ENCODE results near the gene CTCF.

CTCF gene

DNA sequence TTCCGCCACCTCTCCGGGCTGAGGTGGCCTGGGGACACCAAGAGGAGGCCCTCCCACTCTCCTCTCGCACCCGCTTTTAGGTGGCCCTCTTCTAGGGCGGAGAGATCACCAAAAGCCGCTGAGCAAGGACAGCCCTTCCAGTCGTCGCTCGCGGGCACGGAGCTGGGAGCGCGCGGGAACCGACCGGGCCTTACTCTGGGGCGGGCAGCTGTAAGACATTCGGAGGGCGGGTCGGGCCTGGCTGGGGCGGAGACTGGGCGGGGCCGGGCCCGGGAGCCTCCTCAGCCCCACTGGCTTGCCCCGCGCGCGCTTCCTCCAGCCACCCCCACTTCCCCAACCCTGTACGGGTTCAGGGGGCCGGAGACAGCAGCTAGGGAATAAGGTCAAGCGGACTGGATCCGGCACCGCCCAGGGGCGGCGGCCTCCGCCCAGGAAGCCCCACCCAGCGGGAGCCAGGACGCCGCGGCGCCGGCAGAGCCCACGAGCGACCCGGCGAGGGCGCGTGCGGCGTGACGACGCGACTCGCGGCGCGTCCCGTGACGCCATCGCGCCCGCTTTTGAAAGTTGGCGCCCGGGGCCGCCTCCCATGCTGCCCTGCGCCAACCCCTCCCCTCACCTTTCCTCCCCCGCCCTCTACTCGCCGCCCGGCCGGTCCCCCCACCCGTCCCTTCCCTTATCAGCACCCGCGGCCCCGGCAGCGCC, 351 bp upstream of the CTCF start:
- peaks cover 30 to 33% of the 10 kb centered on the region in 2 experiments for H3K4me1 ChIP-seq (ENCODE audit: control insufficient read depth in 1 of 2, insufficient read depth in 1 of 2, low read depth in 1 of 2, low read length in 1 of 2)
- peak overlapping the region; percentile 94 to 98 for H3K4me3 ChIP-seq (ENCODE audit: low read depth in 1 of 2, low read length in 1 of 2)
- no peaks in the 10 kb centered on the region for H3K27me3 ChIP-seq
- no peak for TF ChIP-seq CTCF (IDR thresholded peaks at IDR 0.05)
- H3K27ac ChIP-seq = peak overlapping the region; percentile 99
- no peaks in the 10 kb centered on the region for H3K36me3 ChIP-seq
- H3K9me3 ChIP-seq = no peaks in the 10 kb centered on the region

DNA sequence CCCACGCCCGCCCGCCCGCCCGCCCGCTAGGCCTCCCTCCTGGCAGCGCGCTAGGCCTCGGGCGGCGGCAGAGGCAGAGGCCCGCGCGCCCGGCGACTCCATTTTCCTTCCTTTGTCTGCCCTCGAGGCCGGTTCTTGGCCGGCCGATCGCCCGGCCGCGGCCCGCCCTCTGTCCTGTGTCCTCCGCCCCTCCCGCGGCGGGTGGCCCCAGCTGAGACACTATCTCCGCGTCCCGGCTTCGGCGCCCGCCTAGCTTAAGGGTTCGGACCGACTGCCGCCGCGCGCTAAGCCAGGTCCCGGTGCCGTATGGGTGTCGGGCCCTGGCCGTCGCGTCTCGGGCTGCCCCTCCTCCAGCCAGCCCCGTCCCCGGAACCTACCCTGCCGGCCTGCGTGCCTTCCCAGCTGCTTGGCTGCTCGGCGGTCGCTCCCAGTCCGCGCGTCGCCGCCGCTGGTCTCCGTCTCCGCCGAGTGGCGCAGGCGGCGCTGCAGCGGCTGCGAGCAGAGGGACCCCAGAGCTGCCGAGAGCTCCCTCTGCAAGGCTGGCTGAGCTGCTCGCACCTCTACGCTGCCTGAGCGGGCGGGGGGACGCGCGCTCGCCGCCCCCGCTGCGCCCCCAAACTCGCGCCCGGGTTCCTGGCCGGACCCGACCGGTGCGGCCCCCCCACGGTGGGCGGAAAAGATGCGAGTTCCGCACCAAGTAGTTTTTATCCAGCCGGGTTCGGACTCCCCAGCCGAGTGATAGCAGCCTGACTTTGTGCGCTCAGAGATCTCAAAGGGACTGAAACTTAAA, 787 bp downstream of the CTCF start:
- Histone ChIP-seq H3K27me3 (no peaks in the 10 kb centered on the region), H3K4me1 (ENCODE audit: control insufficient read depth in 1 of 2, insufficient read depth in 1 of 2, low read depth in 1 of 2, low read length in 1 of 2) (peaks cover 30 to 33% of the 10 kb centered on the region in 2 experiments), H3K9me3 (no peaks in the 10 kb centered on the region), H3K27ac (peak overlapping the region; percentile 99), H3K36me3 (no peaks in the 10 kb centered on the region), H3K4me3 (ENCODE audit: low read depth in 1 of 2, low read length in 1 of 2) (peak overlapping the region; percentile 94 to 98)
- TF ChIP-seq CTCF (IDR thresholded peaks at IDR 0.05) = no peak

DNA sequence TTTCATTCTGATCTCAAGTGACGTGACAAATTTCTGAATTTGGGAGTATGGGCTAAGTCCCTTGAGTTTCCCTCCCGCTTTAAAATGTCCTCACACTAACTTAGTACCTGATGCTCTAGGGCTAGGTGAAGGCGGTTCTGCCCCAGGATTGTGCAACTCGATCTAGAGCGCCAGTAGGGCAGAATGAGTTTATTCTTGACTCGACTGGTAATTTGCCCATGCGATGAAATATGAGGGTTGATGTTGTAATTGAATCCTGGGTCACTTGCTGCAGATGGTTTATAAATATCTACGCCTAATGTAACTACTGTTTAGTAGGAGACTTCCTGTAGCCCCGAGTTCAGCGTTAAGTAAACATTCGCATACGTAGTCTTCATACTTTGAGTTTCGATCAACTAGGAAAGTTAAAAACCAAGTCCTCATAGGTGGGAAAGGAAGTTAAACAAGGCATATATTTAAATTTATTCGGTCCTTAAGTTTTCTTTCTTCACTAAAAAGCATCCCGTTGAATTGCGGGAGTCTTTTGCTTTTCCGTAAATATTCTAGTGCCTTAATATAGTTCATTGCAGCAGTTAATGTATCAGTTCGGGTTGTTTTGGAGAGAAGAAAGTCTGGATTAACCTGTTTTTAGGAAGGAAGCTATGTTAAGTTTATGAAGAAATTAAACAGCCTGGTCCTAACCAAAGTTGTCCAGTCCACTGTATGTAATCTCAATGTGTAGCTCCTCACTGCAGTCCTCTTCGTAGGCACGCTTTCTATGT, 1.6 kb downstream of the CTCF start:
- Histone ChIP-seq H3K9me3 (no peaks in the 10 kb centered on the region), H3K36me3 (no peaks in the 10 kb centered on the region), H3K27ac (peak overlapping the region; percentile 99), H3K4me3 (ENCODE audit: low read depth in 1 of 2, low read length in 1 of 2) (peak overlapping the region; percentile 94 to 98), H3K4me1 (ENCODE audit: control insufficient read depth in 1 of 2, insufficient read depth in 1 of 2, low read depth in 1 of 2, low read length in 1 of 2) (peaks cover 30 to 33% of the 10 kb centered on the region in 2 experiments), H3K27me3 (no peaks in the 10 kb centered on the region)
- peak; percentile 11 for TF ChIP-seq CTCF (IDR thresholded peaks at IDR 0.05)

- H3K27me3 ChIP-seq = no peaks in the 10 kb centered on the region
- no peaks in the 10 kb centered on the region for H3K9me3 ChIP-seq
- H3K27ac ChIP-seq = no peak overlapping the region
- H3K4me3 ChIP-seq (ENCODE audit: low read depth in 1 of 2, low read length in 1 of 2) = no peak overlapping the region
- no peak for TF ChIP-seq CTCF (IDR thresholded peaks at IDR 0.05)
- peaks cover 24 to 27% of the 10 kb centered on the region in 2 experiments for H3K4me1 ChIP-seq (ENCODE audit: control insufficient read depth in 1 of 2, insufficient read depth in 1 of 2, low read depth in 1 of 2, low read length in 1 of 2)
- no peaks in the 10 kb centered on the region for H3K36me3 ChIP-seq
These were observed 3.3 kb downstream of the CTCF start for GRCh38 chr16:67565470-67566100.

GRCh38 chr16:67571464-67571863, 9.1 kb downstream of the CTCF start:
- H3K9me3 ChIP-seq = no peaks in the 10 kb centered on the region
- H3K27me3 ChIP-seq = no peaks in the 10 kb centered on the region
- H3K27ac ChIP-seq = no peak overlapping the region
- no peak overlapping the region for H3K4me3 ChIP-seq (ENCODE audit: low read depth in 1 of 2, low read length in 1 of 2)
- no peak for TF ChIP-seq CTCF (IDR thresholded peaks at IDR 0.05)
- H3K36me3 ChIP-seq = peaks cover 44% of the 10 kb centered on the region
- H3K4me1 ChIP-seq (ENCODE audit: control insufficient read depth in 1 of 2, insufficient read depth in 1 of 2, low read depth in 1 of 2, low read length in 1 of 2) = no peaks in the 10 kb centered on the region

Data from neutrophil (primary cell).